OCI-LY3 (cell line): ENCODE data around the gene CARD9.
"Not testable (repeated sequence)": the region's sequence is repeated elsewhere in the genome, so short reads cannot be mapped to it uniquely, and the experiment has no call there.

Source experiments
- H2AFZ ChIP-seq: fragments of 200-600, 300-600 bp; shearing (Covaris generic); 2 replicates; pipeline ENCODE4 v1.6.0; 2014; ENCODE audit warnings: antibody characterized with exemption, low read depth, low read length
- H3K27ac ChIP-seq: fragments of 200-600, 300-600 bp; sonication (generic); 2 replicates; pipeline ENCODE4 v1.5.1; 2014; ENCODE audit warnings: mild to moderate bottlenecking, low read length, moderate library complexity, mixed read lengths
- H3K27me3 ChIP-seq: fragments of 200-600, 300-600 bp; sonication (generic); 2 replicates; pipeline ENCODE4 v1.6.1; 2014; ENCODE audit warnings: low read depth, low read length, mixed read lengths
- H3K36me3 ChIP-seq: fragments of 200-600, 300-600 bp; sonication (generic); replicated peaks from 2 replicates; pipeline ENCODE3; 2014; ENCODE audit warnings: low read depth, low read length, mixed read lengths
- H3K4me1 ChIP-seq: fragments of 300-600, 200-600 bp; sonication (generic); 2 replicates; pipeline ENCODE4 v1.6.1; 2014; ENCODE audit warnings: low read length, mixed read lengths
- H3K4me2 ChIP-seq: fragments of 200-600, 300-600 bp; sonication (generic); 2 replicates; pipeline ENCODE4 v1.6.1; 2014; ENCODE audit warnings: low read length, mixed read lengths
- H3K4me3 ChIP-seq: fragments of 300-600, 200-600 bp; sonication (generic); 2 replicates; pipeline ENCODE4 v1.5.1; 2014; ENCODE audit warnings: antibody characterized with exemption, mild to moderate bottlenecking, low read length, moderate library complexity
- H3K79me2 ChIP-seq: fragments of 300-600, 200-600 bp; shearing (Covaris generic); 2 replicates; pipeline ENCODE4 v1.6.1; 2014; ENCODE audit warnings: mild to moderate bottlenecking, low read length, mixed read lengths
- H3K9ac ChIP-seq: fragments of 300-600, 200-600 bp; shearing (Covaris generic); 2 replicates; pipeline ENCODE4 v1.6.0; 2014; ENCODE audit warnings: mild to moderate bottlenecking, low read length, moderate library complexity
- H3K9me3 ChIP-seq: fragments of 200-600, 300-600 bp; shearing (Covaris generic); 2 replicates; pipeline ENCODE4 v1.6.1; 2014; ENCODE audit warnings: low read length, mixed read lengths; ENCODE audit not compliant: insufficient read depth
- H4K20me1 ChIP-seq: fragments of 200-600, 300-600 bp; sonication (generic); 2 replicates; pipeline ENCODE4 v1.6.1; 2016; ENCODE audit warnings: low read length, mixed read lengths; ENCODE audit not compliant: insufficient read depth
- CTCF ChIP-seq: fragments of 200-600, 300-600 bp; sonication (generic); IDR thresholded peaks from 2 replicates; pipeline ENCODE4 v1.5.1; 2014; ENCODE audit warnings: antibody characterized with exemption, low read length, low read depth
- EZH2phosphoT487 ChIP-seq: fragments of 200-600 bp; shearing (Covaris generic); IDR thresholded peaks from 2 replicates; pipeline ENCODE4 v1.6.1; 2018; ENCODE audit warnings: antibody characterized with exemption, mixed run types, low read depth

Gene CARD9

GRCh38 chr9:136352682-136353081 lies 20.8 kb downstream of the CARD9 start:
- TF ChIP-seq EZH2phosphoT487 (no peak), CTCF (no peak)
- Histone ChIP-seq H3K4me2 (no peak overlapping the region), H3K9ac (no peak overlapping the region), H3K4me1 (no peaks in the 10 kb centered on the region), H3K4me3 (no peak overlapping the region), H3K79me2 (no peaks in the 10 kb centered on the region), H4K20me1 (peaks cover 3% of the 10 kb centered on the region; the same call in 1 of the 2 replicates), H3K36me3 (no peaks in the 10 kb centered on the region), H3K27ac (no peak overlapping the region), H3K27me3 (peaks cover 20% of the 10 kb centered on the region), H2AFZ (no peak overlapping the region), H3K9me3 (no peaks in the 10 kb centered on the region)

- H3K9me3 ChIP-seq, H3K36me3 ChIP-seq, H3K27ac ChIP-seq, H2AFZ ChIP-seq, H3K4me3 ChIP-seq, H4K20me1 ChIP-seq, H3K4me2 ChIP-seq, H3K9ac ChIP-seq, H3K79me2 ChIP-seq, H3K4me1 ChIP-seq: not testable (repeated sequence)
- H3K27me3 ChIP-seq, result peaks cover 20% of the 10 kb centered on the region
Measured at GRCh38 chr9:136351868-136352267, 21.6 kb downstream of the CARD9 start.

DNA sequence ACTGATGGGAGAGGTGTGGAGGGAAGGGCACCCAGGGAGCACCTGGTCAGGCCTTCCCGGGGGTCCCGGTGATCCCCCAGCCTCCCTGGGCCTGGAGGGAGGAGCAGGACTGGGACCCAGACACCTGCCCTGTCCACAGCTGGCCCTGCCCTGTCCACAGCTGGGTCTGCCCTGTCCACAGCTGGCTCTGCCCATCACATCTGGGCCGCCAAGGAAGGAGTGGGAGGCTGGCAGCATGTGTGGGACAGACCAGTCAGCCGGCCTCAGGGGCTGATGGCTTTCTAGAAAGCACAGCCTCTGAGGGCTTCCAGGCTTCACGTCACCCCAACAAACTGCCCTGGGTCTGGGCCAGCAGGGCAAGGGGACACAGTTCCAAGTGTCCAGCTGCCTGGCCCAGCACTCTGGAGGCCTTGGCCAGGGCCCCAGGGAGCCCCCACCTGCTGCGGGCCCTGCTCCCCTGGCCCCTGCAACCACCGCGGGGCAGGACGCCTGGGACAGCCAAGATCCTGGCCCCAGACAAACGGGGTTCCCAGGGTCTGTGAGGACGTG lies 22.1 kb downstream of the CARD9 start:
- no peak overlapping the region for H3K27ac ChIP-seq
- no peak overlapping the region for H3K4me2 ChIP-seq
- H3K9me3 ChIP-seq, result no peaks in the 10 kb centered on the region
- H3K79me2 ChIP-seq, result no peaks in the 10 kb centered on the region
- peaks cover 3% of the 10 kb centered on the region; the same call in 1 of the 2 replicates for H4K20me1 ChIP-seq
- TF ChIP-seq EZH2phosphoT487 (no peak), CTCF (no peak)
- no peaks in the 10 kb centered on the region for H3K4me1 ChIP-seq
- peaks cover 20% of the 10 kb centered on the region for H3K27me3 ChIP-seq
- no peak overlapping the region for H3K9ac ChIP-seq
- no peak overlapping the region for H2AFZ ChIP-seq
- H3K36me3 ChIP-seq, result no peaks in the 10 kb centered on the region
- no peak overlapping the region for H3K4me3 ChIP-seq

DNA sequence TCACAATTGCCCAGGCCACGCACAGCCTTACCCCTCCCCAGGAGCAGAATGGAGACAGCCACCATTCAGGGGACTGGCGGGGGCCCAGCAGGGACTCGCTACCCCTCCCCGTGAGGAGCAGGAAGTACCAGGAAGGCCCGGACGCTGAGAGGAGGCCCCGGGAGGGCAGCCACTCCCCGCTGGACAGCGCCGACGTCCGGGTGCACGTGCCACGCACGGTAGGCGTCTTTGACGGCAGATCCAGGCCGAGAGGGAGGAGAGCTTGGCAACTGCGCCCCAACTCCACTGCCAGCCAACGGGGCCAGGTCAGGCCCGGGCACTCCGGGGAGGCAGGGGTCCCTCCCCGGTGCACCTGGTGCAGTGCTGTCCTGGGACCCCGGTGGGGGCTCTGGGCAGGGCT lies 23.9 kb downstream of the CARD9 start:
- Histone ChIP-seq H2AFZ (no peak overlapping the region), H3K4me3 (no peak overlapping the region), H3K4me2 (no peak overlapping the region), H3K36me3 (no peaks in the 10 kb centered on the region), H3K27me3 (peaks cover 19% of the 10 kb centered on the region), H3K4me1 (no peaks in the 10 kb centered on the region), H3K9ac (no peak overlapping the region), H4K20me1 (peaks cover 3% of the 10 kb centered on the region; the same call in 1 of the 2 replicates), H3K9me3 (no peaks in the 10 kb centered on the region), H3K27ac (no peak overlapping the region), H3K79me2 (no peaks in the 10 kb centered on the region)
- TF ChIP-seq EZH2phosphoT487 (no peak), CTCF (no peak)

DNA sequence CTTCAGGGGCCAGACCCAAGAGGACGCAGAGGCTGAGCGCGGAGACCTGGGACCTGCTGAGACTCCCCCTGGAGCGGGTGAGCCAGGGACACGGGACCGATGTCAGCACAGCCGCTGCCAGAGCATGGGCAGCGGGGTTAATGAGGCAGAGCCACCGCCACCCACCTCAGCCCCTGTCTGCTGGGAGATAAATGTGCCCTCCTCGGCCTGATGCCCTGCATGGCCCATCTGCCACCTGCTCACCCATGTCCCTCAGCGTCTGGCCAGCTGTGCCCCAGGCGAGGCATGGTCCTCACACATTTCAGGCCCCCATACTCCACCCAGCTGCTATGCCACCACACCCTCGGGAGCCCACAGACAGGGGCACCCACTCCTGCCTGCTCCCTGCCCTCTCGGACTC lies 24.8 kb downstream of the CARD9 start:
- TF ChIP-seq CTCF, result no peak
- TF ChIP-seq EZH2phosphoT487, result no peak
- H3K36me3 ChIP-seq, result no peaks in the 10 kb centered on the region
- no peaks in the 10 kb centered on the region for H3K79me2 ChIP-seq
- no peak overlapping the region for H3K27ac ChIP-seq
- H3K9ac ChIP-seq, result no peak overlapping the region
- no peaks in the 10 kb centered on the region for H3K9me3 ChIP-seq
- H2AFZ ChIP-seq, result no peak overlapping the region
- H4K20me1 ChIP-seq, result peaks cover 3% of the 10 kb centered on the region; the same call in 1 of the 2 replicates
- no peak overlapping the region for H3K4me3 ChIP-seq
- H3K4me2 ChIP-seq, result no peak overlapping the region
- H3K27me3 ChIP-seq, result peaks cover 13% of the 10 kb centered on the region; the same call in 1 of the 2 replicates
- H3K4me1 ChIP-seq, result no peaks in the 10 kb centered on the region
